Right lobe of liver (tissue), 4 donors: ENCODE measurements around the gene HOMER1.

ENCODE experiments used
- POLR2A ChIP-seq: fragments of 450-650 bp; IDR thresholded peaks from one replicate; pipeline ENCODE4 v1.6.1; 2017; ENCODE audit warnings: antibody characterized with exemption, mild to moderate bottlenecking
- TF ChIP-seq, protein P1 (sequence below), 4 donors: fragments of 200-600 bp in 3 of 4; fragments of 450-650 bp in 1 of 4; IDR thresholded peaks; one replicate each; pipeline versions ENCODE4 v1.5.1 to v1.8.0; 2016 to 2022; ENCODE audit warnings: antibody characterized with exemption in 4 of 4, mild to moderate bottlenecking in 2 of 4
- donor health status: DM: no; HTN: no; CAD: no.
- donor health status: DM: no; HTN: no; CAD: no.
- donor health status: DM: no; HTN: yes; CAD: no.

- TF ChIP-seq, protein P1, sequence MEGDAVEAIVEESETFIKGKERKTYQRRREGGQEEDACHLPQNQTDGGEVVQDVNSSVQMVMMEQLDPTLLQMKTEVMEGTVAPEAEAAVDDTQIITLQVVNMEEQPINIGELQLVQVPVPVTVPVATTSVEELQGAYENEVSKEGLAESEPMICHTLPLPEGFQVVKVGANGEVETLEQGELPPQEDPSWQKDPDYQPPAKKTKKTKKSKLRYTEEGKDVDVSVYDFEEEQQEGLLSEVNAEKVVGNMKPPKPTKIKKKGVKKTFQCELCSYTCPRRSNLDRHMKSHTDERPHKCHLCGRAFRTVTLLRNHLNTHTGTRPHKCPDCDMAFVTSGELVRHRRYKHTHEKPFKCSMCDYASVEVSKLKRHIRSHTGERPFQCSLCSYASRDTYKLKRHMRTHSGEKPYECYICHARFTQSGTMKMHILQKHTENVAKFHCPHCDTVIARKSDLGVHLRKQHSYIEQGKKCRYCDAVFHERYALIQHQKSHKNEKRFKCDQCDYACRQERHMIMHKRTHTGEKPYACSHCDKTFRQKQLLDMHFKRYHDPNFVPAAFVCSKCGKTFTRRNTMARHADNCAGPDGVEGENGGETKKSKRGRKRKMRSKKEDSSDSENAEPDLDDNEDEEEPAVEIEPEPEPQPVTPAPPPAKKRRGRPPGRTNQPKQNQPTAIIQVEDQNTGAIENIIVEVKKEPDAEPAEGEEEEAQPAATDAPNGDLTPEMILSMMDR (IDR thresholded peaks at IDR 0.05): no peak
- TF ChIP-seq POLR2A: no peak
Measured at GRCh38 chr5:79386679-79387078, 127.3 kb downstream of the HOMER1 start.
